HFFc6 (cell line): ENCODE data around the gene BCR. TPM values are rescaled to one million over a fixed set of nuclear protein-coding genes. Genes with fewer than 3 reads are reported as not detected.
A peak's percentile ranks its signal among the peaks of the same experiment; 100 is the strongest.

Experiments used
- DNase-seq: peaks from one replicate; pipeline ENCODE4 v3.0.0-alpha.2; 2018
- H3K27ac Mint-ChIP-seq: 2 replicates; pipeline ENCODE4 v1.8.0; 2020; ENCODE audit warnings: mild to moderate bottlenecking, mixed read lengths
- H3K27me3 Mint-ChIP-seq: 2 replicates; pipeline ENCODE4 v1.8.0; 2021; ENCODE audit warnings: mild to moderate bottlenecking, moderate library complexity, mixed read lengths; ENCODE audit not compliant: insufficient read depth
- H3K36me3 Mint-ChIP-seq: 2 replicates; pipeline ENCODE4 v1.8.0; 2021; ENCODE audit warnings: low read depth, mixed read lengths
- H3K4me1 Mint-ChIP-seq: 2 replicates; pipeline ENCODE4 v1.8.0; 2020; ENCODE audit warnings: low read depth, mixed read lengths
- H3K4me3 Mint-ChIP-seq: 2 replicates; pipeline ENCODE4 v1.8.0; 2020; ENCODE audit warnings: mild to moderate bottlenecking, moderate library complexity, mixed read lengths
- H3K9me3 Mint-ChIP-seq: 2 replicates; pipeline ENCODE4 v1.8.0; 2020; ENCODE audit warnings: mild to moderate bottlenecking, mixed read lengths
- CTCF ChIP-seq: fragments of 200-600 bp; sonication (generic); IDR thresholded peaks from 2 replicates; pipeline ENCODE4 v1.5.0; 2021; ENCODE audit warnings: antibody characterized with exemption, mild to moderate bottlenecking
- total RNA-seq, 6 experiments: library from RNA; stranded (reverse); fragmentation: NEBNext Ultra II Directional; extraction: Animal tissue kit (Norgen Biotek cat#: 25700); gene quantifications; 2 replicates in 1 of 6; 3 replicates in 5 of 6; pipeline ENCODE4 v1.2.3, GENCODE V29; 2021

Gene BCR
- total RNA-seq, 6 experiments from 2014 or later = 28.0 to 41.3 (median 31.3) TPM

DNA sequence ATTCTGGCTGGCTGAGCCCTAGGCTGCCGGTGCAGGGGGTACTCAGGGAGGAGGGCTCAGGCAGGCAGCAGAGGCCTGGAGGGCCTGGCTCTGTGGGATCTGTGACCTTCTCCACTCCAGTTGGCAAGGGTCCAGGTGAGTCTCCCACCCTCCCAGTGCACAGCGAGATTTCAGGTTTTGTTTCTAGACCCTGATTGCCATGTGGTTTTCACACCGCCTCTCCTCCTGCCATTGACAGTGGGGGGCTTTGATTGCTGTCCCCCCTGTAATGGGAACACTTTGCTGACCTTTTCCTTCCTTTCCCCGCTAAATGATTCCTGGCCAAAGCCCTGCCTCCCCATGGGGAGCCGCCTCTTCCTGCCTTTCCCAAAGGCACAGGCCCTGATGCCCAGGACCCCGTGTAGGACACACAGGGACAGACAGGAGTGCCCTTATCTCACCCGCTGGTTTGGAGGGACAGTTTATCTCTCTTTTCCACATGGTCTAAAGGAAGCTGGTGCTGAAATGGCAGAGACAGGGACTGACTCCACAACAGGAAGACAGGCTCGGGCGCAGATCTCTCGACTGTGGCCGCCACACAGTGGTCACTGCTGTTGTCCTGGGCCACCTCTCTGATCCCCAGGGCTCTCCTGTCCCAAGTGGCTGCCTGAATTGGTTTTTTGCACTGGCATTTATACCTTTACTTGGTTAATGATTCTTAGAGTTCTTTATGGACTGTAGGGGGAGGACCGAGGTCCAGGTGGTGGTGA is 43.4 kb downstream of the BCR start:
- Mint-ChIP-seq H3K27me3 (peaks cover 1% of the 10 kb centered on the region), H3K4me1 (peaks cover 67% of the 10 kb centered on the region), H3K4me3 (no peak overlapping the region), H3K9me3 (peaks cover 8% of the 10 kb centered on the region), H3K27ac (no peak overlapping the region), H3K36me3 (peaks cover 9% of the 10 kb centered on the region)
- TF ChIP-seq CTCF = no peak
- no peak for DNase-seq

GRCh38 chr22:23224846-23225245 is 44.5 kb downstream of the BCR start:
- Mint-ChIP-seq H3K9me3 (peaks cover 16% of the 10 kb centered on the region), H3K4me1 (peaks cover 56% of the 10 kb centered on the region), H3K27ac (0 out of 2 replicates have a peak overlapping the region, but pooled peaks have one; percentile 26), H3K4me3 (no peak overlapping the region), H3K27me3 (no peaks in the 10 kb centered on the region; the same call in none of the 2 replicates), H3K36me3 (peaks cover 20% of the 10 kb centered on the region)
- no peak for TF ChIP-seq CTCF
- DNase-seq = no peak

DNA sequence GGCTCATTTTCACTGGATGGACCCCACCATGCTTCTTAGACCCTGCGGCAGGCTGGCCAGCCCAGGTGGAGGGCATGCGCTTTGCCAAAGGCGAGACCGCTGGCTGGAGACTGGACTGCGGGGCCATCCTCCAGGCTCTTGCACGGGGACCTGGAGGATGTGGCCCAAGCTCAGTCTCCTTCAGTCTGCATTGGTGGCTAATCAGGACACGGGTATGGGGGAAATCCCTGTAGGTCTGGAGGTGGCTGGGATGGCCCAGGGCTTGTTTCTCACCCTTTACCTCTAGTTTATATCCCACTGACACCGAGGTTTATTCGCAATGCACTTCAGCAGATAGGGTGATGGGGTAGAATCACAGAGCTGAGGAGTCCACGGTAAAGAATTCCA is 45.0 kb downstream of the BCR start:
- no peak for TF ChIP-seq CTCF
- no peak for DNase-seq
- no peaks in the 10 kb centered on the region; the same call in none of the 2 replicates for H3K27me3 Mint-ChIP-seq
- peaks cover 51% of the 10 kb centered on the region for H3K4me1 Mint-ChIP-seq
- H3K36me3 Mint-ChIP-seq = peaks cover 25% of the 10 kb centered on the region
- peak overlapping the region; percentile 87 for H3K27ac Mint-ChIP-seq
- H3K4me3 Mint-ChIP-seq = peak overlapping the region; percentile 59; the same call in 1 of the 2 replicates
- H3K9me3 Mint-ChIP-seq = peaks cover 16% of the 10 kb centered on the region

GRCh38 chr22:23225724-23226496 is 45.6 kb downstream of the BCR start:
- H3K27me3 Mint-ChIP-seq = no peaks in the 10 kb centered on the region; the same call in none of the 2 replicates
- H3K36me3 Mint-ChIP-seq = peaks cover 25% of the 10 kb centered on the region
- TF ChIP-seq CTCF = no peak
- peak; percentile 40 for DNase-seq
- peaks cover 45% of the 10 kb centered on the region for H3K4me1 Mint-ChIP-seq
- H3K9me3 Mint-ChIP-seq = peaks cover 16% of the 10 kb centered on the region
- H3K27ac Mint-ChIP-seq = peak overlapping the region; percentile 87
- H3K4me3 Mint-ChIP-seq = peak overlapping the region; percentile 59

GRCh38 chr22:23226497-23226850 is 46.2 kb downstream of the BCR start:
- DNase-seq = no peak

More at GRCh38 chr22:23226497-23226850, 46.2 kb downstream of the BCR start:
- Mint-ChIP-seq H3K36me3 (peaks cover 25% of the 10 kb centered on the region), H3K4me1 (peaks cover 45% of the 10 kb centered on the region), H3K27me3 (no peaks in the 10 kb centered on the region; the same call in none of the 2 replicates), H3K27ac (peak overlapping the region; percentile 87), H3K4me3 (peak overlapping the region; percentile 59), H3K9me3 (peaks cover 16% of the 10 kb centered on the region)
- TF ChIP-seq CTCF = no peak
